Mesendoderm (in vitro differentiated cells): Measurements from ENCODE around the gene SLC49A3.

Source experiments
- DNase-seq: peaks from one replicate; pipeline ENCODE4 v3.0.0; 2013
- H2AK5ac ChIP-seq: 2 replicates; pipeline ENCODE4 v1.6.1; 2013; ENCODE audit warnings: low read length, inconsistent platforms
- H2BK120ac ChIP-seq: 2 replicates; pipeline ENCODE4 v1.6.1; 2013; ENCODE audit warnings: low read depth, mild to moderate bottlenecking, low read length, moderate library complexity, mixed read lengths
- H2BK15ac ChIP-seq: replicated peaks from 2 replicates; pipeline ENCODE4 v1.6.1; 2013; ENCODE audit warnings: low read depth, mild to moderate bottlenecking, moderate library complexity
- H2BK5ac ChIP-seq: 2 replicates; pipeline ENCODE4 v1.6.1; 2013; ENCODE audit warnings: low read length, inconsistent platforms
- H3K18ac ChIP-seq: 2 replicates; pipeline ENCODE4 v1.6.1; 2013; ENCODE audit warnings: mild to moderate bottlenecking, low read length, mixed read lengths
- H3K23ac ChIP-seq: one replicate; pipeline ENCODE4 v1.6.1; 2013; ENCODE audit warnings: low read length
- H3K27ac ChIP-seq: 2 replicates; pipeline ENCODE4 v1.5.1; 2013; ENCODE audit warnings: low read depth, mild to moderate bottlenecking, inconsistent platforms, low read length, moderate library complexity
- H3K27me3 ChIP-seq: 2 replicates; pipeline ENCODE4 v1.6.1; 2013; ENCODE audit warnings: low read length, control low read depth, mild to moderate bottlenecking, inconsistent platforms; ENCODE audit not compliant: insufficient read depth, poor library complexity
- H3K36me3 ChIP-seq: 2 replicates; pipeline ENCODE4 v1.6.1; 2013; ENCODE audit warnings: low read length, inconsistent platforms; ENCODE audit not compliant: control insufficient read depth, insufficient read depth
- H3K4ac ChIP-seq: one replicate; pipeline ENCODE4 v1.6.1; 2013; ENCODE audit warnings: low read depth, mild to moderate bottlenecking, low read length, moderate library complexity
- H3K4me1 ChIP-seq: 2 replicates; pipeline ENCODE4 v1.6.1; 2013; ENCODE audit warnings: low read depth, low read length, inconsistent platforms; ENCODE audit not compliant: control insufficient read depth
- H3K4me2 ChIP-seq: 2 replicates; pipeline ENCODE4 v1.6.1; 2013; ENCODE audit warnings: low read length
- H3K4me3 ChIP-seq: 2 replicates; pipeline ENCODE4 v1.5.1; 2013; ENCODE audit warnings: mild to moderate bottlenecking, low read length
- H3K56ac ChIP-seq: one replicate; pipeline ENCODE4 v1.6.1; 2013; ENCODE audit warnings: low read length
- H3K79me1 ChIP-seq: 2 replicates; pipeline ENCODE4 v1.6.1; 2013; ENCODE audit warnings: low read length, inconsistent platforms
- H3K79me2 ChIP-seq: 2 replicates; pipeline ENCODE4 v1.6.1; 2013; ENCODE audit warnings: mild to moderate bottlenecking, low read length; ENCODE audit not compliant: control insufficient read depth, insufficient read depth
- H3K9ac ChIP-seq: 2 replicates; pipeline ENCODE4 v1.6.1; 2013; ENCODE audit warnings: low read length, inconsistent platforms
- H4K5ac ChIP-seq: one replicate; pipeline ENCODE4 v1.6.1; 2013; ENCODE audit warnings: low read length
- H4K8ac ChIP-seq: one replicate; pipeline ENCODE4 v1.6.1; 2013; ENCODE audit warnings: low read depth, mild to moderate bottlenecking, control low read depth, low read length, moderate library complexity
- WGBS: extraction: QIAGEN DNeasy Blood & Tissue Kit; methylation state at CpG from one replicate; pipeline ENCODE4 v1.1.7; 2013; ENCODE audit warnings: low lambda C conversion rate, missing lambda C conversion rate; ENCODE audit not compliant: insufficient coverage; ENCODE audit errors: extremely low coverage; 5-methylcytosine and 5-hydroxymethylcytosine counted together

Gene SLC49A3

GRCh38 chr4:633976-634598, 54.9 kb downstream of the SLC49A3 start:
- no peak overlapping the region for H3K4me3 ChIP-seq
- WGBS, result no CpG with 5 or more reads among the region's 15 CpGs
- H2BK120ac ChIP-seq, result no peak overlapping the region
- no peak overlapping the region for H3K4ac ChIP-seq
- H3K18ac ChIP-seq, result no peak overlapping the region
- no peak overlapping the region for H3K23ac ChIP-seq
- no peak overlapping the region for H2AK5ac ChIP-seq
- H3K4me1 ChIP-seq, result no peaks in the 10 kb centered on the region
- H3K27ac ChIP-seq, result no peak overlapping the region
- no peak overlapping the region for H4K8ac ChIP-seq
- no peak overlapping the region for H3K4me2 ChIP-seq
- no peaks in the 10 kb centered on the region for H3K79me1 ChIP-seq
- no peak for DNase-seq
- no peak overlapping the region for H3K9ac ChIP-seq
- no peaks in the 10 kb centered on the region for H3K27me3 ChIP-seq
- H2BK15ac ChIP-seq, result no peak overlapping the region
- no peak overlapping the region for H3K56ac ChIP-seq
- no peaks in the 10 kb centered on the region for H3K79me2 ChIP-seq
- no peak overlapping the region for H2BK5ac ChIP-seq
- H4K5ac ChIP-seq, result no peak overlapping the region
- no peaks in the 10 kb centered on the region for H3K36me3 ChIP-seq

- H3K4ac ChIP-seq, result no peak overlapping the region
- H3K9ac ChIP-seq, result no peak overlapping the region
- H3K23ac ChIP-seq, result no peak overlapping the region
- no peak overlapping the region for H4K5ac ChIP-seq
- H3K27me3 ChIP-seq, result no peaks in the 10 kb centered on the region
- no peak overlapping the region for H2AK5ac ChIP-seq
- no peaks in the 10 kb centered on the region for H3K79me2 ChIP-seq
- no peaks in the 10 kb centered on the region for H3K36me3 ChIP-seq
- no peaks in the 10 kb centered on the region for H3K4me1 ChIP-seq
- no peak overlapping the region for H3K27ac ChIP-seq
- DNase-seq, result no peak
- no peak overlapping the region for H3K18ac ChIP-seq
- no peaks in the 10 kb centered on the region for H3K79me1 ChIP-seq
- no peak overlapping the region for H2BK120ac ChIP-seq
- no peak overlapping the region for H4K8ac ChIP-seq
- H3K4me3 ChIP-seq, result no peak overlapping the region
- H2BK5ac ChIP-seq, result no peak overlapping the region
- H2BK15ac ChIP-seq, result no peak overlapping the region
- no peak overlapping the region for H3K56ac ChIP-seq
- no CpG with 5 or more reads among the region's 9 CpGs for WGBS
- H3K4me2 ChIP-seq, result no peak overlapping the region
These were observed 55.5 kb downstream of the SLC49A3 start for GRCh38 chr4:633406-633805.

GRCh38 chr4:632926-633325, 56.0 kb downstream of the SLC49A3 start:
- no peak overlapping the region for H2BK15ac ChIP-seq
- H3K36me3 ChIP-seq, result no peaks in the 10 kb centered on the region
- no peak for DNase-seq
- H4K5ac ChIP-seq, result no peak overlapping the region
- no peak overlapping the region for H2AK5ac ChIP-seq
- H3K18ac ChIP-seq, result no peak overlapping the region
- H3K4me3 ChIP-seq, result no peak overlapping the region
- no peak overlapping the region for H2BK5ac ChIP-seq
- no peaks in the 10 kb centered on the region for H3K79me1 ChIP-seq
- no peak overlapping the region for H3K4ac ChIP-seq
- H3K27me3 ChIP-seq, result no peaks in the 10 kb centered on the region
- H4K8ac ChIP-seq, result no peak overlapping the region
- WGBS, result no CpG with 5 or more reads among the region's 6 CpGs
- H3K4me1 ChIP-seq, result no peaks in the 10 kb centered on the region
- no peak overlapping the region for H2BK120ac ChIP-seq
- H3K27ac ChIP-seq, result no peak overlapping the region
- H3K79me2 ChIP-seq, result no peaks in the 10 kb centered on the region
- no peak overlapping the region for H3K4me2 ChIP-seq
- H3K23ac ChIP-seq, result no peak overlapping the region
- H3K9ac ChIP-seq, result no peak overlapping the region
- H3K56ac ChIP-seq, result no peak overlapping the region

GRCh38 chr4:632196-632790, 56.7 kb downstream of the SLC49A3 start:
- WGBS, result no CpG with 5 or more reads among the region's 16 CpGs
- no peaks in the 10 kb centered on the region for H3K79me1 ChIP-seq
- H4K8ac ChIP-seq, result no peak overlapping the region
- no peaks in the 10 kb centered on the region for H3K27me3 ChIP-seq
- no peak overlapping the region for H3K9ac ChIP-seq
- H2BK5ac ChIP-seq, result no peak overlapping the region
- no peak overlapping the region for H3K27ac ChIP-seq
- H3K79me2 ChIP-seq, result no peaks in the 10 kb centered on the region
- H3K4me2 ChIP-seq, result no peak overlapping the region
- no peak overlapping the region for H4K5ac ChIP-seq
- H3K4ac ChIP-seq, result no peak overlapping the region
- H2AK5ac ChIP-seq, result no peak overlapping the region
- no peak overlapping the region for H3K18ac ChIP-seq
- no peak overlapping the region for H3K56ac ChIP-seq
- no peak for DNase-seq
- no peak overlapping the region for H2BK15ac ChIP-seq
- no peak overlapping the region for H3K4me3 ChIP-seq
- H3K23ac ChIP-seq, result no peak overlapping the region
- H3K4me1 ChIP-seq, result no peaks in the 10 kb centered on the region
- no peaks in the 10 kb centered on the region for H3K36me3 ChIP-seq
- no peak overlapping the region for H2BK120ac ChIP-seq
